HG02884 (cell line): Measurements from ENCODE around the gene KCNAB1.
"Not testable (repeated sequence)": the region's sequence is repeated elsewhere in the genome, so short reads cannot be mapped to it uniquely, and the experiment has no call there.

Experiments used
- ATAC-seq: cut with Tn5 transposase; IDR thresholded peaks from one replicate; pipeline ENCODE4 v1.9.1; 2021; ENCODE audit warnings: mild to moderate bottlenecking, moderate library complexity; ENCODE audit not compliant: unreplicated experiment

KCNAB1 gene

DNA sequence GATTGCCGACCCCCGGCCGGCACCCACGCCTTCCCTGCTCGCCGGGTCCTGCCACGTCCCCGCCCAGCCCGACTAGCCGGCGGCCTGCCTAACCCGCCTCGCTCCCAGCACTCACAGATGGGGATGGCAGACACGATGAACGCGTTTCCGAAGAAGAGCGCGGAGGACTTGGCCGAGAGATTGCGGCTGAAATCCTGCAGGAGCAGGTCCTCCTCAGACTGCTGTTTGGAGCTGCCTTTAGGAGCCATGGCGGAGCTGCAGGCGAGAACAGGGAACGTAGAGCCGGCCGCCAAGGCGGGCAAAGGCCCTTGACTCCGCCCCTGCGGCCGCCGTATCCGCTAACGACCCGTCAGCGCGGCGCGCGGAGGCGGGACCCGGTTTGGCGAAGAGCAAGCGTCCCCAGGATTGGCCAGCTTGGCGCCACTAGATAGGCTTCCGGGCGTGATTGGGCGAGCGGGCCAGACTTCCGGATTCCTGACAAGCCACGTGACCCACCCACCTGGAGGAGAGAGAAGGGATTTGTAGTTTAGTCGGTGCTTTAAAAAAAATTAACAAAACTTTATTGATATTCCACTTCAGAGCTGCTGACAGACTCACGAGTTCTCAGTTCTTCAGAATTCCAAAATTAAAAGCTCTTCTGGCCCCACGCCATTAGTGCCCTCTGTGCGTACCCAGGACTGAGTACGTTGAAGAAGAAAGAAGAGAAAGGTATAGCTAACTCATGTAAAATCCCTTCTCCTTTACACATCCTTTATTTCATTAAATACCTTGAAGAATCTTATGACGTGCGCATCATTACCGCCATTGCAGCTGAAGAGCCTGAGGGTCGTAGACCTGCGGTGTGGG, 434.7 kb downstream of the KCNAB1 start, which contains the start of gene SSR3:
TSS of gene SSR3 (minus strand) at position 276 of the 846 bp plus-strand sequence. CDS start at position 248, 28 bp downstream.
- ATAC-seq: peak; percentile 98

DNA sequence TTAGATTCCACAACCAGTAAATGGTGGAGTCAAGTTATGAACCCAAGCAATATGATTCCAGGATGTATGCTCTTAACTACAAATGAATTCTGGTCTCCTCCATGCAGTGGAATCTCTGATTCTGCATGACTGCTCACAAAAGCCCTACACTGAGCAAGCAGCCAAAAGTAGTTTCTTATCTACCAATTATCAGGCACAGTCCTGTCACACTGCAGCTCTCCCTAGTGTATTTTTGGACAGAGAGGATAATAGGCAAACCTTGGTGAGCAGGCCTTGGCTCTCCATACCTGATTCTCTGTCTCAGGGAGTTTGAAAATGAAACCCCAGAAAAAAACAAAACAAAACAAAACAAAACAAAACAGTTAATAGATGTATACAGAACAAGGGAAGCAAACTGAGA, 438.0 kb downstream of the KCNAB1 start:
- ATAC-seq: no peak

DNA sequence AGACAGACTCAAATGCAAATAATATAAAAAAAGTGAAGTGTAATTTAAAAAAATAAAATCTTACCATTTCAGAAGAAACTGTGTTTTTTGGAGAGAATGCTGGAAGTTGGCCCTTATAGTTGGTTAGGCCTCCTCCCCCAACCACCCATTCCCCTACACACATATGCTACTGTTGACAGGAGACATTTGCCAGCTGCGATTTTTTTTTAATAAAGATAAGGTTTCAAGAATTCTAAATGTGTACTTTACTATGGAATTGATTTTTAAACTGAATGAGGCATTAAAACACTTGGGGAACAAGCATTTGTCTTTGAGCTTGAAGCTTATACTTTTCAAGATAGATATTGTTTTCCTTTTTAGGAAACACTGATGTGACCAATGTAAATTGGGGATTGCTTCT, 438.9 kb downstream of the KCNAB1 start:
- ATAC-seq: no peak

DNA sequence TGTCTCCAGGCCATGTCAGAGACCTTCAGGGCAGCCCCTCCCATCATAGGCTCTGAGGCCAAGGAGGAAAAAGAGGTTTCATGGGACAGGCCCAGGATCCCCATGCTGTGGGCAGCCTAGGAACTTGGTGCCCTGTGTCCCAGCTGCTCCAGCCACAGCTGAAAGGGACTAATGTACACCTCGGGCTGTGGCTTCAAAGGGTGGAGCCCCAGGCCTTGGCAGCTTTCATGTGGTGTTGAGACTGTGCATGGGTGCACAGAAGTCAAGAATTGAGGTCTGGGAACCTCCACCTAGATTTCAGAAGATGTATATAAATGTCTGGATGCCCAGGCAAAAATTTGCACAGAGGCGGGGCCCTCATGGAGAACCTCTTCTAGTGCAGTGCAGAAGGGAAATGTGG, 441.2 kb downstream of the KCNAB1 start:
- ATAC-seq: no peak

DNA sequence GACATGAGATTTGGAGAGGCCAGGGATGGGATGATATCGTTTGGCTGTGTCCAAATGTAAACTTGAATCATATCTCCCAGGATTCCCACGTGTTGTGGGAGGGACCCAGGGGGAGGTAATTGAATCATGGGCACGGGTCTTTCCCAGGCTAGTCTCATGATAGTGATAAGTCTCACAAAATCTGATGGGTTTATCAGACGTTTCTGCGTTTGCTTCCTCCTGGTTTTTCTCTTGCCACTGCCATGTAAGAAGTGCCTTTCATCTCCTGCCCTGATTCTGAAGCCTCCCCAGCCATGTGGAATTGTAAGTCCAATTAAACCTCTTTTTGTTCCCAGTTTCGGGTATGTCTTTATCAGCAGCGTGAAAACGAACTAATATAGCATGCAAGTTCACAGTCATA, 442.1 kb downstream of the KCNAB1 start:
- not testable (repeated sequence) for ATAC-seq

GRCh38 chr3:156563900-156564682, 443.7 kb downstream of the KCNAB1 start:
- no peak for ATAC-seq

DNA sequence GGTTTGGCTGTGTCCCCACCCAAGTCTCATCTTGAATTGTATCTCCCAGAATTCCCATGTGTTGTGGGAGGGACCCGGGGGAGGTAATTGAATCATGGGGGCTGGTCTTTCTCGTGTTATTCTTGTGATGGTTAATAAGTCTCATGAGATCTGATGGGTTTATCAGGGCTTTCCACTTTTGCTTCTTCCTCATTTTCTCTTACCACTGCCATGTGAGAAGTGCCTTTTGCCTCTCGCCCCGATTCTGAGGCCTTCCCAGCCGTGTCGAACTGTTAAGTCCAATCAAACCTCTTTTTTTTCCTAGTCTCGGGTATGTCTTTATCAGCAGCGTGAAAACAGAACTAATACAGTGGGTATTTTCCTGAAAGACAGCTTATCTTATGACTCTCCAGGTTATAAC, 448.6 kb downstream of the KCNAB1 start:
- ATAC-seq: not testable (repeated sequence)

DNA sequence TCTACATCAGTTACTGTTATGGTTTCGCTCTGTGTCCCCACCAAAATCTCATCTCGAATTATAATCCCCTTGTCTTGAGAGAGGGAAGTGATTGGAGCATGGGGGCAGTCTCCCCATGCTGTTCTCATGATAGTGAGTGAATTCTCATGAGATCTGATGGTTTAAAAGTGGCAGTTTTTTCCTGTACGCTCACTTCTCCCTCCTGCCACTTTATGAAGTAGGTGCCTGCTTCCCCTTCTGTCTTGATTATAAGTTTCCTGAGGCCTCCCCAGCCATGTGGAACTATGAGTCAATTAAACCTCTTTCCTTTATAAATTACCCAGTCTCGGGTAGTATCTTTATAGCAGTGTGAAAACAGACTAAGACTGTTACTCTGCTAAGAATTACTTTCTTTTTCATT, 449.5 kb downstream of the KCNAB1 start:
- ATAC-seq: not testable (repeated sequence)

DNA sequence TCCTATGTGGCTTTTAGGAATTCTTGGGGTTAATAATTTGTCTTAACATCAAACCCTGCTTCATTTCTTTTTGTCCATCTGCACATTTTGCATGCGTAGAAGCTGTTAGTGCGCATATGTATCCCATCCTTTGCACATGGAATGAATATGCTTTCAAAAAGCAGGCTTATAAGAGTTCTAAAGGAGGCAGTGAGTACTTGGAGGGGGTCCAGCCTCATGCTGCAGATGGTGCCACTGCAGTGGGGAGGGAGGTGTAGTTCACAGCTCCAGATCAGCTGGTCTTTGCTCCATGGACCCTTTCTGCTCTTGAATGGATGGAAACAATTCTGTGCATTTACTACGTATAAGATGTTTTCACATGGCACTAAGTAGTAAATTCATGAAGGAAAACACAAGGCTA, 455.3 kb downstream of the KCNAB1 start:
- ATAC-seq: no peak

DNA sequence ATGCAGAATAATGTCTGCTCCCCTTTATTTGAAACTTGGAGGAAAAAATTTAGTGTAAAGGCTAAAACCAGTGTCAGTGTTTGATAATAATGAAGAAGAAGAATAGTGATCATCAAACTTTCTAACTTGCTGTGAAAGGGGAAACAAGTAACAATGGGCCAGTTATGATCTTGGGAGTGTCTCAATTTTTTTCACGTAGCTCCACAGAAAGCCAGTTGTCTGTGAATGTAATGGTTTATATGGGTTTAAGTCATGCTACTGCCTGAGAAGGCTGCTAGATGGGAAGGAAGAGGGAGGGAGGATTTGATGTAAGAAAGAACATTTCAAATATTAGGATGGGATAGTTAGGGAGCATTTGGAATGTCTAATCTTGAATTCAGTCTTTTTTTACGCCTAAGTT, 455.7 kb downstream of the KCNAB1 start:
- no peak for ATAC-seq

DNA sequence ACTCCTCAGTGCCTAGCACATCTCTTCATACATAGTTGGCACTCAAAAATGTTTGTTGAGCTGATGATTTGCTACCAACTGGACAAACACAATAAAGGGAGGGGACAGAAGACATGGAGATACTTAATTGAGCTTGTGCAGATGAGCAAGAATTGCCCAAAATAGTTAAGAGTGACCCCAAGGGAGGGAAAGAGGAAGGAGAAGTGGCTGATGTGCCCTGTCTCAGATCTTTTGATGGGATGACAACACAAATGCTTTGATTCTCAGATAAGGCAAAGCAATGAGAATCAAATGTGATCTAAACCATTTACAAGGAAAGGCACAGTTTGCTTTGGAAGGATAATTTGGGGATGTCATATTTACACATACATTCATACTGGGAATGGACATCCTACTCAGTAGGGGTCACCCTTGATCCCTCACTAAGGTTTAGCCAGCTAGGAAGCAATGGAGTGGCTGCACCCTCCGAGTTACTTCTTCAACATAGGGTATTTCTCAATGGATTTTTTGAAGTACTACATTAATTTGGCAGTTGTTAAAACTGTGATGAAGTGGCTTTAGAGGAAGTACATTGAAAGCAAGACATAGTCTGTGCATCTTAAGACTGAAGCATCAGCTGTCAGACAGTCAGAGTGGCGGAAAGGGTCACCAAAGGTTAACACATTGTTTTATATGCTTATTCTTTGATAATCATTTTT, 456.4 kb downstream of the KCNAB1 start:
- ATAC-seq: no peak

DNA sequence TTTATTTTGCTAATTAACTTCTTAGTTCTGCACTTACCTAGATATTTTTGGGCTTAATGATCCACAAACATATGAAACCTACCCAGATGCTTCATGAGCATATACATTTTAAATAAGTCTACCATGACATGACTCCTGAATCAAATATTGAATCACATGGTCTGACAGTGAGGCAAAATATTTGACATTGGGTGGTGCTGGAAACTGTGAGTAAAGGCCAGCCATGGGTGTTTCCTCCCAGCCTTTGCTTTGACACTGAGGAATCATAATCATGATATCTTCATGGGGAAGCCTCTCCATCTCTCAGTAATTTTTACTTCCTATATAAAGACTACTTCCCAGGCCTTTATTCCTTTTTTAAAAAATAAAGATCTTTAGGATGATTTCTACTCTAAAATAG, 457.4 kb downstream of the KCNAB1 start:
- ATAC-seq: no peak

- no peak for ATAC-seq
Measured at GRCh38 chr3:156579427-156579851, 459.1 kb downstream of the KCNAB1 start.

DNA sequence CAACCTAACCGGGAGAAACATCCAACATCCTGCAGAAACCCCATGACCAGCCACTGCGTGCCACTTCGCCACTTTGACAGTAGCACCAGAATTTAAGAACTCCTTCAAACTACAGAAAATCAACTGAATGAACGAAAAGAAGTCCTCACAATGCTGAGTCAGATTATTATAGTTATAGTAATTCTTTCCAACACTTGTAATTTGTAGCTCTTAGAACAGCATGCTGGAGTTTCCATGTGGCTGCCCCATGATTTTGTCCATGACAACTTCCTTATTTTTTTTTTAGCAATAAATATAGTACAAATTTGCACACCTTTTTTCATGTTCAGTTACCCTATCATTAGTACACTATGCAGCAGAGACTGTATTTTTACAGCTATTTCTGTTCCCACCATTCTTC, 460.7 kb downstream of the KCNAB1 start:
- no peak for ATAC-seq

DNA sequence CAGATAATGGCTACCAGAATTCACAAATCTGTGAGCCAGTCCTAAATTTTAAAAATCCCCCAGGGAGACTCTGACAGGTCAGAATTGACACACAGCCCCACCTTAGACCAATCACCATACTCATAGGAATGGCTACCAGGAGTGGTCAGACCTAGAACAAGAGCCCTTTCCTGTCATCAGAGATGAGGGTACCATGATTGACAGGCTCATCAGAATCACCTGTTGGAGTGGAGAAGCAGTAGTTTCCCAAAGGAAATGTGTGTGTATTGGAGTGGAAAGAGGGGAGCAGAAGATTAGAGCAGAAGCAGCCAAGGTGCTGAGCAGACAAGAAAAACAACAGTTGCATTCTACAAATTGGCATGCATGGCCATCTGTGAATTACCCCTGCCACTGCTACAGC, 461.6 kb downstream of the KCNAB1 start:
- ATAC-seq: no peak

DNA sequence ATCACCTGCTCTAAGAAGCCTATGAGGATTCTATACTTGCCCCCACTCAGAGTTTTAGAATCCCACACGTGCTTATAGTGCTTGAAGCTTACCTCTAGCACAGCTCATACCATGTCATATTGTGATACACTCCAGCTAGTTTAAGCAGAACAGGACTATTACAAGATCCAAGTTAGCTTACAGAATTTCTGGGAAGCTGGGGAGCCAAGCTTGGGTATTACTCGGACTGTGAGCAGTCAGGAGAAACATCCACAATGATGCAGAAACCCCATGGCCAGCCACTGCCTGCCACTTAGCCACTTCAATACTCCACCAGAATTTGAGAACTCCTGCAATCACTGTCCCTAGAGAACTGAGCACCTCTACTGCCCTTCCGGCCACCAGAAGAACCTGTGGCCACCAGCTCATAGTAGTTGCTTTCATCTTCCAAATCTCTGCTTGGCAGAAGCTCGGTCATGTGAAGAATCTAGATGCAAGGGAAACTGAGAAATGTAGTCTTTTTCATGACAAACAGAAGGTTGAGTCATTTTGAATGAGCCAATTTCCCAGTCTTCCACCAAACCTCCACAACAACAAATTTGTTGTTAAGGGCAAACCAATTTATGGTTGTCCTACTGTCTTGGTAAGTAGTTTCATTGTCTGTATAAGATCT, 462.3 kb downstream of the KCNAB1 start:
- ATAC-seq: peak; percentile 72

GRCh38 chr3:156583469-156583868, 463.1 kb downstream of the KCNAB1 start:
- ATAC-seq: no peak

GRCh38 chr3:156586905-156587759, 466.8 kb downstream of the KCNAB1 start:
- peak; percentile 59 for ATAC-seq

GRCh38 chr3:156587760-156588069, 467.3 kb downstream of the KCNAB1 start:
- ATAC-seq: no peak
